Measurements from ENCODE around the gene DNAJC6. TPM values are rescaled to one million over a fixed set of nuclear protein-coding genes. Genes with fewer than 3 reads are reported as not detected.
A peak's percentile ranks its signal among the peaks of the same experiment; 100 is the strongest.

DNAJC6 gene
- total RNA-seq, 1 donor, result 19.7 TPM

GRCh38 chr1:65292861-65293593 lies 16.3 kb upstream of the DNAJC6 start:
- peak in 2 of 3 donors; percentile 59 to 73 for DNase-seq (ENCODE audit: low read depth in 2 of 3, low spot score in 2 of 3)

GRCh38 chr1:65297706-65298105 lies 11.6 kb upstream of the DNAJC6 start:
- no peak for DNase-seq (ENCODE audit: low read depth in 2 of 3, low spot score in 2 of 3)

GRCh38 chr1:65299328-65299727 lies 10.0 kb upstream of the DNAJC6 start:
- DNase-seq (ENCODE audit: low read depth in 2 of 3, low spot score in 2 of 3), result no peak

- DNase-seq (ENCODE audit: low read depth in 2 of 3, low spot score in 2 of 3), result no peak
Measured at GRCh38 chr1:65308781-65309303, 501 bp upstream of the DNAJC6 start.

GRCh38 chr1:65310078-65310587 lies 790 bp downstream of the DNAJC6 start:
- DNase-seq (ENCODE audit: low read depth in 2 of 3, low spot score in 2 of 3), result no peak

GRCh38 chr1:65311760-65312159 lies 2.4 kb downstream of the DNAJC6 start:
- no peak for DNase-seq (ENCODE audit: low read depth in 2 of 3, low spot score in 2 of 3)

GRCh38 chr1:65316233-65316632 lies 6.9 kb downstream of the DNAJC6 start:
- no peak for DNase-seq (ENCODE audit: low read depth in 2 of 3, low spot score in 2 of 3)

- DNase-seq (ENCODE audit: low read depth in 2 of 3, low spot score in 2 of 3), result peak in 2 of 3 donors; percentile 24 to 34
Measured at GRCh38 chr1:65317866-65318653, 8.7 kb downstream of the DNAJC6 start.

- DNase-seq (ENCODE audit: low read depth in 2 of 3, low spot score in 2 of 3), result no peak
Measured at GRCh38 chr1:65319141-65319540, 9.8 kb downstream of the DNAJC6 start.

GRCh38 chr1:65319754-65320153 lies 10.4 kb downstream of the DNAJC6 start:
- no peak for DNase-seq (ENCODE audit: low read depth in 2 of 3, low spot score in 2 of 3)

GRCh38 chr1:65321879-65322278 lies 12.5 kb downstream of the DNAJC6 start:
- no peak for DNase-seq (ENCODE audit: low read depth in 2 of 3, low spot score in 2 of 3)

GRCh38 chr1:65323246-65323645 lies 13.9 kb downstream of the DNAJC6 start:
- peak in 1 of 3 donors; percentile 4 for DNase-seq (ENCODE audit: low read depth in 2 of 3, low spot score in 2 of 3)

GRCh38 chr1:65330021-65330420 lies 20.7 kb downstream of the DNAJC6 start:
- no peak for DNase-seq (ENCODE audit: low read depth in 2 of 3, low spot score in 2 of 3)

- no peak for DNase-seq (ENCODE audit: low read depth in 2 of 3, low spot score in 2 of 3)
Measured at GRCh38 chr1:65330822-65331221, 21.5 kb downstream of the DNAJC6 start.

- DNase-seq (ENCODE audit: low read depth in 2 of 3, low spot score in 2 of 3), result no peak
Measured at GRCh38 chr1:65332821-65333220, 23.5 kb downstream of the DNAJC6 start.

- no peak for DNase-seq (ENCODE audit: low read depth in 2 of 3, low spot score in 2 of 3)
Measured at GRCh38 chr1:65334081-65334480, 24.7 kb downstream of the DNAJC6 start.

GRCh38 chr1:65339866-65340468 lies 30.6 kb downstream of the DNAJC6 start:
- no peak for DNase-seq (ENCODE audit: low read depth in 2 of 3, low spot score in 2 of 3)

GRCh38 chr1:65341381-65341780 lies 32.0 kb downstream of the DNAJC6 start:
- DNase-seq (ENCODE audit: low read depth in 2 of 3, low spot score in 2 of 3), result no peak

GRCh38 chr1:65343286-65343685 lies 33.9 kb downstream of the DNAJC6 start:
- DNase-seq (ENCODE audit: low read depth in 2 of 3, low spot score in 2 of 3), result no peak

GRCh38 chr1:65344171-65344814 lies 35.0 kb downstream of the DNAJC6 start:
- no peak for DNase-seq (ENCODE audit: low read depth in 2 of 3, low spot score in 2 of 3)

- no peak for DNase-seq (ENCODE audit: low read depth in 2 of 3, low spot score in 2 of 3)
Measured at GRCh38 chr1:65346190-65346589, 36.8 kb downstream of the DNAJC6 start.

All from hematopoietic multipotent progenitor cell (in vitro differentiated cells).